Transverse colon (tissue), 4 donors: ENCODE data around the gene ZNF652. TPM values are rescaled to one million over a fixed set of nuclear protein-coding genes. Genes with fewer than 3 reads are reported as not detected.

ENCODE experiments used
- DNase-seq: peaks from one replicate; pipeline ENCODE4 v3.0.0-alpha.2; 2019
- H3K27ac ChIP-seq, 4 donors: fragments of 200-600 bp; sonication (generic); 2 replicates each; pipeline ENCODE4 v1.5.1; 2016 to 2018; ENCODE audit warnings: inconsistent platforms in 4 of 4
- H3K27me3 ChIP-seq: fragments of 200-600 bp; sonication (generic); 2 replicates; pipeline ENCODE4 v1.5.1; 2017; ENCODE audit warnings: inconsistent platforms
- H3K36me3 ChIP-seq, 4 donors: fragments of 200-600 bp; sonication (generic); 2 replicates each; pipeline ENCODE4 v1.5.1; 2017 to 2019; ENCODE audit warnings: inconsistent platforms in 4 of 4
- H3K4me1 ChIP-seq, 4 donors: fragments of 200-600 bp; sonication (generic); 2 replicates each; pipeline ENCODE4 v1.5.1; 2017 to 2020; ENCODE audit warnings: inconsistent platforms in 4 of 4
- H3K4me3 ChIP-seq, 4 donors: fragments of 200-600 bp; sonication (generic); 1 replicate in 1 of 4; 2 replicates in 3 of 4; pipeline versions ENCODE4 v1.5.1 to v1.6.1; 2017 to 2019; ENCODE audit warnings: inconsistent platforms in 4 of 4
- H3K9me3 ChIP-seq, 2 donors: fragments of 200-600 bp; sonication (generic); 2 replicates each; pipeline ENCODE4 v1.5.1; 2017 to 2019; ENCODE audit warnings: inconsistent platforms in 2 of 2
- CTCF ChIP-seq, 5 experiments: fragments of 200-600 bp in 3 of 5; fragments of 450-650 bp in 2 of 5; sonication (generic) in 3 of 5; IDR thresholded peaks; 1 replicate in 2 of 5; 2 replicates in 3 of 5; pipeline ENCODE4 v1.5.1; 2016 to 2017; ENCODE audit warnings: antibody characterized with exemption in 5 of 5, inconsistent platforms in 3 of 5, mild to moderate bottlenecking in 2 of 5, moderate library complexity in 1 of 5
- EP300 ChIP-seq: sonication (generic); formaldehyde crosslinking; IDR thresholded peaks from one replicate; pipeline ENCODE4 v1.6.1; 2017; ENCODE audit warnings: antibody characterized with exemption, low read depth
- POLR2A ChIP-seq: fragments of 450-650 bp; IDR thresholded peaks from one replicate; pipeline ENCODE4 v1.6.1; 2016; ENCODE audit warnings: antibody characterized with exemption, mild to moderate bottlenecking, moderate library complexity
- POLR2AphosphoS5 ChIP-seq, 3 donors: sonication (generic); formaldehyde crosslinking; IDR thresholded peaks; one replicate each; pipeline ENCODE4 v1.6.1; 2016; ENCODE audit warnings: antibody characterized with exemption in 3 of 3
- WGBS, 2 donors: methylation state at CpG; one replicate each; pipeline ENCODE4 v1.1.5; 2018; ENCODE audit warnings: low coverage in 1 of 2; 5-methylcytosine and 5-hydroxymethylcytosine counted together
- in situ Hi-C, 4 donors: fragments of 200-750 bp; cut with MboI; loops; one replicate each; pipeline versions ENCODE4 v1.15.0 to v1.15.1; 2017; ENCODE audit warnings: low sequenced_read_pairs in 3 of 4, low pct_ligation_motif_present in 1 of 4, low pct_unique_long_range_greater_than_20kb in 1 of 4
- intact Hi-C: fragments of 100-400 bp; cut with DNase I; formaldehyde crosslinking; loops from one replicate; pipeline ENCODE4 v1.15.1; 2023; ENCODE audit warnings: low total_unique reads
- total RNA-seq, 4 donors: library from RNA; depleted of rRNA; stranded (reverse); fragments of >200 nt; gene quantifications; one replicate each; pipeline ENCODE4 v1.1.0, GENCODE V29; 2016

The ZNF652 gene
- total RNA-seq, 4 donors from 2014 or later: 25.8 to 55.6 (median 50.2) TPM

- DNase-seq: no peak
- H3K9me3 ChIP-seq: no peaks in the 10 kb centered on the region
- in situ Hi-C loops: loop anchor here in 3 of 4 donors (10.0 to 25.0 kb wide), 2 partner anchors 148 to 306 kb away; partner anchors contain the start of gene SLC35B1 (in 1 of the 3)
- H3K36me3 ChIP-seq: peaks cover 0 to 54% (median 24%) of the 10 kb centered on the region in 4 donors
- H3K27ac ChIP-seq: no peak overlapping the region
- TF ChIP-seq POLR2A (no peak), POLR2AphosphoS5 (IDR thresholded peaks at IDR 0.05) (no peak), EP300 (no peak), CTCF (IDR thresholded peaks at IDR 0.05) (no peak)
- intact Hi-C loops: no loop called here
- peaks cover 8 to 26% (median 15%) of the 10 kb centered on the region in 4 donors for H3K4me1 ChIP-seq
- no peak overlapping the region for H3K4me3 ChIP-seq
- H3K27me3 ChIP-seq: no peaks in the 10 kb centered on the region
- 82 to 92% methylated on average over 4 to 9 of the region's 9 CpGs for WGBS, 2 donors
Observed at GRCh38 chr17:49406421-49407061, 44.5 kb upstream of the ZNF652 start.

GRCh38 chr17:49404906-49405305, 42.9 kb upstream of the ZNF652 start:
- DNase-seq: no peak
- H3K9me3 ChIP-seq: no peaks in the 10 kb centered on the region
- peaks cover 8 to 24% (median 15%) of the 10 kb centered on the region in 4 donors for H3K4me1 ChIP-seq
- 98 to 100% methylated on average over 1 to 13 of the region's 14 CpGs for WGBS, 2 donors
- TF ChIP-seq CTCF (IDR thresholded peaks at IDR 0.05): no peak
- TF ChIP-seq POLR2A: no peak
- TF ChIP-seq POLR2AphosphoS5 (IDR thresholded peaks at IDR 0.05): no peak
- no peaks in the 10 kb centered on the region for H3K27me3 ChIP-seq
- intact Hi-C loops (no loop called here), in situ Hi-C loops (loop anchor here in 3 of 4 donors (10.0 to 25.0 kb wide), 2 partner anchors 150 to 307 kb away; partner anchors contain the start of gene SLC35B1 (in 1 of the 3))
- H3K36me3 ChIP-seq: peaks cover 0 to 40% (median 16%) of the 10 kb centered on the region in 4 donors
- no peak overlapping the region for H3K27ac ChIP-seq
- no peak overlapping the region for H3K4me3 ChIP-seq

- Histone ChIP-seq H3K36me3 (peaks cover 0 to 36% (median 16%) of the 10 kb centered on the region in 4 donors), H3K4me1 (peaks cover 8 to 19% (median 15%) of the 10 kb centered on the region in 4 donors), H3K4me3 (no peak overlapping the region), H3K27ac (no peak overlapping the region), H3K27me3 (no peaks in the 10 kb centered on the region), H3K9me3 (no peaks in the 10 kb centered on the region)
- intact Hi-C loops (no loop called here), in situ Hi-C loops (loop anchor here in 3 of 4 donors (10.0 to 25.0 kb wide), 2 partner anchors 150 to 308 kb away; partner anchors contain the start of gene SLC35B1 (in 1 of the 3))
- TF ChIP-seq POLR2AphosphoS5 (IDR thresholded peaks at IDR 0.05) (no peak), POLR2A (no peak), EP300 (no peak), CTCF (IDR thresholded peaks at IDR 0.05) (no peak)
- DNase-seq: no peak
- WGBS, 2 donors: 66% methylated on average over 12 of the region's 12 CpGs; no CpG with 5 or more reads in 1 of the 2 donors
Observed at GRCh38 chr17:49404361-49404760, 42.3 kb upstream of the ZNF652 start.

- Histone ChIP-seq H3K4me3 (no peak overlapping the region), H3K9me3 (no peaks in the 10 kb centered on the region), H3K27me3 (no peaks in the 10 kb centered on the region), H3K27ac (no peak overlapping the region), H3K36me3 (peaks cover 0 to 36% (median 16%) of the 10 kb centered on the region in 4 donors), H3K4me1 (peaks cover 8 to 12% (median 11%) of the 10 kb centered on the region in 4 donors)
- in situ Hi-C loops: loop anchor here in 3 of 4 donors (10.0 to 25.0 kb wide), 2 partner anchors 151 to 309 kb away; partner anchors contain the start of gene SLC35B1 (in 1 of the 3)
- intact Hi-C loops: no loop called here
- WGBS, 2 donors: 69 to 90% methylated on average over 6 to 10 of the region's 10 CpGs
- TF ChIP-seq EP300: no peak
- no peak for TF ChIP-seq POLR2A
- TF ChIP-seq POLR2AphosphoS5 (IDR thresholded peaks at IDR 0.05): no peak
- no peak for TF ChIP-seq CTCF (IDR thresholded peaks at IDR 0.05)
- DNase-seq: no peak
Observed at GRCh38 chr17:49403514-49404289, 41.7 kb upstream of the ZNF652 start.
